GM10248 (cell line): ENCODE measurements around the gene CATSPERE.
A peak's percentile ranks its signal among the peaks of the same experiment; 100 is the strongest.

Experiments used
- CTCF ChIA-PET: fragments of 300-600 bp; sonication (Branson Sonifier 250); formaldehyde crosslinking; extraction: SDS; loops from one replicate; lab custom pipeline; 2021; ENCODE audit warnings: antibody characterized with exemption; lab: Yijun Ruan, JAX
- POLR2A ChIA-PET: fragments of 350-650 bp; sonication (Branson Sonifier 250); formaldehyde crosslinking; extraction: SDS; loops from one replicate; lab custom pipeline; 2020; ENCODE audit warnings: antibody characterized with exemption; lab: Yijun Ruan, JAX
- DNase-seq: peaks from one replicate; pipeline ENCODE4 v3.0.0; 2012; ENCODE audit errors: extremely low spot score
- TF ChIP-seq, protein P1 (sequence below): IDR thresholded peaks from 2 replicates; pipeline ENCODE4 v1.5.1; 2012; ENCODE audit warnings: mild to moderate bottlenecking, low read depth; ENCODE audit errors: extremely low read depth, missing control alignments, control extremely low read depth

The CATSPERE gene

DNA sequence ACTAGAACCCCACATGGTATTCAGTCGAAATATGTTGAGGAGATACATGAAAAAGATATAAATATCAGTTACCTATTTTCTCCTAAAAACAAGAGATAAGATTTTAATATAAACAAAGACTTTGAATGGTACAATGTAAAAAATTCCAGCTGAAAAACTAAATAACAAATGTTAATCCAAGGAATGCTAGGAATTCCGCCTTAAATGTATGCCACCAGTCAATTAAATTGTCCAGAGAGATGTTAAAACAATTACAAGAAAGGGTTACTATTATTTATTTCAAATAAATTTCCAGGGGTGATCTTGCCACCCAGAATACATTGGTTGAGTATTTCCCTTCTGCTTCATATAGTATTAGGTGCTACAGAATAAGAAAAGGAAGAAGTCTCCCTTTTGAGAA is 13.5 kb upstream of the CATSPERE start:
- ChIA-PET CTCF (interaction anchor here (3.2 kb wide), 1 partner anchor 32 kb away, joined by 9 read pairs; no protein-coding TSS in a partner anchor), POLR2A (no interaction called here)
- no peak for DNase-seq
- TF ChIP-seq, protein P1, sequence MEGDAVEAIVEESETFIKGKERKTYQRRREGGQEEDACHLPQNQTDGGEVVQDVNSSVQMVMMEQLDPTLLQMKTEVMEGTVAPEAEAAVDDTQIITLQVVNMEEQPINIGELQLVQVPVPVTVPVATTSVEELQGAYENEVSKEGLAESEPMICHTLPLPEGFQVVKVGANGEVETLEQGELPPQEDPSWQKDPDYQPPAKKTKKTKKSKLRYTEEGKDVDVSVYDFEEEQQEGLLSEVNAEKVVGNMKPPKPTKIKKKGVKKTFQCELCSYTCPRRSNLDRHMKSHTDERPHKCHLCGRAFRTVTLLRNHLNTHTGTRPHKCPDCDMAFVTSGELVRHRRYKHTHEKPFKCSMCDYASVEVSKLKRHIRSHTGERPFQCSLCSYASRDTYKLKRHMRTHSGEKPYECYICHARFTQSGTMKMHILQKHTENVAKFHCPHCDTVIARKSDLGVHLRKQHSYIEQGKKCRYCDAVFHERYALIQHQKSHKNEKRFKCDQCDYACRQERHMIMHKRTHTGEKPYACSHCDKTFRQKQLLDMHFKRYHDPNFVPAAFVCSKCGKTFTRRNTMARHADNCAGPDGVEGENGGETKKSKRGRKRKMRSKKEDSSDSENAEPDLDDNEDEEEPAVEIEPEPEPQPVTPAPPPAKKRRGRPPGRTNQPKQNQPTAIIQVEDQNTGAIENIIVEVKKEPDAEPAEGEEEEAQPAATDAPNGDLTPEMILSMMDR: no peak

DNA sequence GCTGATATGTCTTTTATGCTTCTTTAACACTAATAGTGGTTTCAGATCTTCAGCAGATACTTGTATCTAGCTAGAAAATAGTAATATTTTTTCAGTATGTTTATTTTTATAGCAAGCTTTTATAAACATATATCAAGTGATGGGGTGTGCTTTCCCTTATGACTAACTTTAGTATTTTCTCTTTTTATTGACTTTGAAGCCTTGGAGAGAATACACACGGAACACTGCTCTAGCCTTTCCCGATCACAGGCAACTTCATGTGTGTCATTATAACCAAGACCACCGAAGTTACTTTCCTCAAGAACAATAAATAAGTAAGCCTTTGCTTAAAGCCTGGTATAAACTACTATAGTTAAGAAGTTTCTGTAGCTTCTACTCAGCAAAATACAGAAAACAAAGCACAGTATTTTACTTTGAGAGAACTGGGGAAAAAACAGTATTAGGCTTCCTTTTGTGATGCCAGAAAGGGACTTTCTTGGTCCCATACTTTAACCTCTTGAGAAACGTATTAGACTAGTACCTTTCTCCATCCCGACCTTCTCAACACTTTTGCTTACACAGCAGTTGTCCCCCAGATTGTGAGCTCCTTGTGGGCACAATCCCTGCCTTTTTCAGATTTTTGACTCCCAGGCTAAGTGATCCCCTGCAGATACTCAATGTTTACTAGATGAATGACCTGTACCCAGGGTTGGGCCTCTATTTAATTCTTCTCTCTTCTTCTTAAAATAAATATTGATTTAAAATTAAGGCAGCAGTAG is 12.6 kb upstream of the CATSPERE start:
- POLR2A ChIA-PET: no interaction called here
- TF ChIP-seq, protein P1: no peak
- CTCF ChIA-PET: interaction anchor here (3.2 kb wide), 1 partner anchor 33 kb away, joined by 9 read pairs; no protein-coding TSS in a partner anchor
- no peak for DNase-seq

DNA sequence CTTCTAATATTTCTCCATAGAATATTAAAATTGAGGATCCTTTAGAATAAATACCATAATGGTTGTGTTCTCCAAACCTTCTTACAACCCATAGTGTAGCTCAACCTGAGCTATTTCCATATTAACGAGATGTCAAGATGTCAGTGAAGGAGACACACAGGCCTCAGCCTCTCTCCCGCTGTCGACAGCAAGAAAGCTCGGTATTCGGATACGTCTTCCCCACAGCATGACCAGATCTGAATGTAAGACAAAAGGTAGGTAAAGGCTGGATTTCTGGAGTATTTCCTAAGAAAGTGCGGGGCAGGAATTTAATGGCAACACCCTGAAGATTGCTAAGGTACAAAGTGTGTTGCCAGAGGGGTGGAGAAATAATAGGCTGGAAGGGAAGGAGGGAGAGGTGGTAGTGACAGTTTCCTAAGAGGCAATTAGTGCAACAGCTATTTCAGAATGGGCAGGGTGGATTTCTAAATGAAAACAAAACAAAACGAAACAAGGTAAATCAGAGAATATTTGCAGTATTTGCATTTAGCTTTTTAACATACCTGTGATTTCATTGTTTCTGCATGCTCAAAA is 11.1 kb upstream of the CATSPERE start:
- CTCF ChIA-PET: interaction anchor here (0.8 kb wide), 1 partner anchor 151 kb away, joined by 3 read pairs; no protein-coding TSS in a partner anchor

DNA sequence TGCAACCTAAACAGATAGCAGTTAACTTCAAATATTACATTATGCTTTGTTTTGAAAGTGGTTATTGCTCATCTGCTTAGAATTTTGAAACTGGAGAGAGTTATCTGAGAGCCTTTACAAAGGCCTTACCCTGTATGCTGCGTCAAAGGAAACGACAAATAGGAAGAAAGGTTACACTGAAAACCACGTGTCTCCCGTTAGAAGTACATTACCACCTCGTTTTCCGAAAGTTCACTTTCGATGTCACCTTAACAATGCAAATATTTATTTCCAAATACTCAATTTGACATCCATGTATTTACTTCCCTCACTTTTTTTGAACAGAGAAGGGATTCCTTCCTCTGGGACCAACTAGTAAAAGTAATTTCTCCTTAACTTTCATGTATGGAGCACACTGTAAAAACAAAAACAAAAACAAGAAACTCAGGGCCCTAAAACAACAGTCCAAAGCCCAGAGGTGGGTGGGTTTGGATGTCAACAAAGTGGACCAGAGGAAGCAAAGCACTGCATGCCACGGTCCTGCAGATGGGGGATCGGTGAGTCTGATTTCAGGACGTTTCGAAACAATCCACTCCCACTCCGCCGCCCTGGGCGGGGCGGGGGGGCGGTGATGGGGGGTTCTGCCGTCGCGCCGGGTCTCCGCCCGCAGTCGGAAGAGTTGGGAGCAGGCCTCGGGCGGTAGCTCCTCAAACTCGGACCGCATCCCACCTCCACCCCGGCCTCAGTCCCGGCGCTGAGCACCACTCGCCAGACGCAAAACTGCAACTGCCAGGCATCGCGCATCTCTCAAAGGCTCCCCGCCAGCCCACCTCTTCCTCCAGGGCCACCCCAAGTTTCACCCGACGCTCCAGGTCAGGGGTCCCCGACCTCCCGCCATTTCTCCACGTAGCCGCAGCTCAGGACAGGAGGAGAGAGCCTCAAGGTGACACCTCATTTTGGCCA is 10.2 kb upstream of the CATSPERE start:
- CTCF ChIA-PET: interaction anchor here (0.8 kb wide), 1 partner anchor 152 kb away, joined by 3 read pairs; no protein-coding TSS in a partner anchor
- POLR2A ChIA-PET: interaction anchor here (0.9 kb wide), 1 partner anchor 384 kb away, joined by 3 read pairs; no protein-coding TSS in a partner anchor

More for the DNA sequence above, 11.1 kb upstream of the CATSPERE start:
- TF ChIP-seq, protein P1: no peak
- DNase-seq: no peak
- POLR2A ChIA-PET: no interaction called here

DNA sequence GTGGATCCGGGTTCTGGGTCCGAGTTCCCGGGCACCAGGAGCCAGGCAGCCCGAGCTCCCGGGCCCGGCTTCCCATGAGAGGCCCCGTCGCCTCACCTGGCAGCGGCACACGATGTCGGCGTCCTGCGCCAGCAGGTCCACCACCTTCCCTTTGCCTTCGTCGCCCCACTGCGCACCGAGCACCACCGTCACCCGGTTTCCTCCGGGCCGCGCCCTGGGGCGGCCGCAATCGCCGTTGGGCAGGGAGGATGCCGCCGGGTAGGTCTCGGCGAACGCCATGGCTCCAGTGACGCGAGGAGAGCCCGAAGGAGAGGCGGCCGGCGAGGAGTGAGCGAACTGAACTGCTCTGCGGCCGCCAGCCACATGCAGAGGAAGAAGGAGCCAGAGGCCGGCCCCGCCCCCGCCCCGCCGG is 9.5 kb upstream of the CATSPERE start, which contains the start of gene ADSS2:
ADSS2 (minus strand) TSS at position 371 of the 412 bp plus-strand sequence; CDS start at position 279, 92 bp downstream.
- no peak for DNase-seq
- TF ChIP-seq, protein P1: no peak
- ChIA-PET POLR2A (interaction anchor here (0.9 kb wide), 1 partner anchor 383 kb away, joined by 3 read pairs; no protein-coding TSS in a partner anchor), CTCF (no interaction called here)

More for the DNA sequence above, 10.2 kb upstream of the CATSPERE start:
- TF ChIP-seq, protein P1: no peak
- DNase-seq: peak; percentile 30
